ENCODE data around the gene PARN. TPM values are rescaled to one million over a fixed set of nuclear protein-coding genes. Genes with fewer than 3 reads are reported as not detected.

The PARN gene
- total and polyA plus RNA-seq, 8 donors = 8.3 to 19.6 (median 14.1) TPM

GRCh38 chr16:14499110-14499509 is 130.9 kb downstream of the PARN start:
- 92 to 97% methylated on average over 3 of the region's 3 CpGs for WGBS, 2 donors
- H3K4me3 ChIP-seq = no peak overlapping the region
- no peak for TF ChIP-seq CTCF (IDR thresholded peaks at IDR 0.05)
- no peaks in the 10 kb centered on the region for H3K27me3 ChIP-seq
- DNase-seq (no peak), ATAC-seq (no peak), FAIRE-seq (no peak)
- H3K36me3 ChIP-seq = no peaks in the 10 kb centered on the region
- H3K27ac ChIP-seq = no peak overlapping the region
- H3K9me3 ChIP-seq = no peaks in the 10 kb centered on the region
- H3K4me1 ChIP-seq = peaks cover 20 to 30% (median 22%) of the 10 kb centered on the region in 3 donors
- intact Hi-C loops (cut with DNase I) = no loop called here

GRCh38 chr16:14497245-14498082 is 132.6 kb downstream of the PARN start:
- H3K4me1 ChIP-seq = peaks cover 20 to 30% (median 22%) of the 10 kb centered on the region in 3 donors
- H3K27me3 ChIP-seq = no peaks in the 10 kb centered on the region
- no peak for FAIRE-seq
- no peaks in the 10 kb centered on the region for H3K36me3 ChIP-seq
- no peaks in the 10 kb centered on the region for H3K9me3 ChIP-seq
- intact Hi-C loops (cut with DNase I) = no loop called here
- DNase-seq = no peak
- 40 to 41% methylated on average over 7 of the region's 7 CpGs for WGBS, 2 donors
- H3K4me3 ChIP-seq = no peak overlapping the region
- no peak for TF ChIP-seq CTCF (IDR thresholded peaks at IDR 0.05)
- ATAC-seq = peak; percentile 39 to 58 (median 52)
- peak overlapping the region; percentile 6 to 34 (median 11) for H3K27ac ChIP-seq

GRCh38 chr16:14496786-14497185 is 133.3 kb downstream of the PARN start:
- no peak for DNase-seq
- ATAC-seq = peak in 1 of 4 donors; percentile 29

GRCh38 chr16:14496047-14496770 is 133.9 kb downstream of the PARN start:
- no peak overlapping the region for H3K4me3 ChIP-seq
- FAIRE-seq (no peak), DNase-seq (no peak), ATAC-seq (no peak)
- no peak overlapping the region for H3K27ac ChIP-seq
- H3K27me3 ChIP-seq = no peaks in the 10 kb centered on the region
- H3K9me3 ChIP-seq = no peaks in the 10 kb centered on the region
- 76 to 78% methylated on average over 7 of the region's 7 CpGs for WGBS, 2 donors
- no peak for TF ChIP-seq CTCF (IDR thresholded peaks at IDR 0.05)
- H3K36me3 ChIP-seq = no peaks in the 10 kb centered on the region
- peaks cover 13 to 20% (median 15%) of the 10 kb centered on the region in 3 donors for H3K4me1 ChIP-seq
- intact Hi-C loops (cut with DNase I) = no loop called here

More at GRCh38 chr16:14496786-14497185, 133.3 kb downstream of the PARN start:
- Histone ChIP-seq H3K27me3 (no peaks in the 10 kb centered on the region), H3K4me3 (no peak overlapping the region), H3K27ac (peak overlapping the region in 1 of 4 donors; percentile 6), H3K4me1 (peaks cover 17 to 26% (median 17%) of the 10 kb centered on the region in 3 donors), H3K9me3 (no peaks in the 10 kb centered on the region), H3K36me3 (no peaks in the 10 kb centered on the region)
- no peak for FAIRE-seq
- WGBS, 2 donors = 17 to 20% methylated on average over 7 of the region's 7 CpGs
- TF ChIP-seq CTCF (IDR thresholded peaks at IDR 0.05) = no peak
- intact Hi-C loops (cut with DNase I) = no loop called here
